PC-9 (cell line): ENCODE results near the gene RBMS3.

Source experiments
- EZH2 ChIP-seq: fragments of 200-600 bp; sonication (generic); IDR thresholded peaks from 2 replicates; pipeline ENCODE4 v1.8.0; 2017; ENCODE audit warnings: antibody characterized with exemption, low read depth
- TF ChIP-seq, protein P1 (sequence below): fragments of 200-600 bp; sonication (generic); conservative IDR thresholded peaks from 2 replicates; pipeline ENCODE4 v1.6.1; 2017; ENCODE audit warnings: mixed run types, antibody characterized with exemption, mild to moderate bottlenecking, moderate library complexity

DNA sequence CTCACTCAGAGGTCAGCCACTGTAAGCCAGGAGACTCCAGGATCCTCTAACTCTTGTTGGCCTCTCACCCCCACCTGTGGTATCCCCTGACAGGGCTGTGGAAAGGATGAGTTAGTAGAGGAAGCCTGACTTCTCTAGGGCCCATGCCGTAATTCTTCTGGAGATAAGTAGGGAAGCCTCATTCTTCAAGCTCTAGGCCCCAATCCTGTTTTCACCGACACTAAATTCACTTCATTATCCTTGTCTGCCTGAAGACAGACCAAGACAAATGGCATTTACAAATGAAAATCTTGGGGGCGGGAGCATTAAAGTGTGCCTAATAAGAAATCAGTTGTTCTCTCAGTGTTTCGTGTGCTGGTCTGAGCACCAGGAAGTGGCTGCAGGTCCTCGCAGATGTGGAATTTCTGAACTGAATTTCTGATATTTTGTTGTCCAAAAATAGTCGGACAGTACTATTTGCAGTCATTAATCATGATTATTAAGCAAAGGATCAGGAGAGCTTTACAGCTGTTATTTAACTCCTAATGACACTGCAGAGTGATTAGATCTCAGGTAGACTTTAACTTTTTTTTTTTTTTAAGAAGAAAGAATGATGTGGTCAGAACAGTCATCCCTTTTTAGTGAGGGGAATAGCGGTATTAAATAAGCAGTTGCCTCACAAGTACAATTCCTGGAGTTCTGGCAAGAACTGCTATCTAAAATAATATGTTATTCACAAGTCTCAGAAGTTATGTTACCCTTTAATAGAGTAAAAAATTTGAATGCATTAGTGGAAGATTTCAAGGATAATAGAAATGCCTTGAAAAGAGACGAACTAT is 58.4 kb downstream of the RBMS3 start:
- TF ChIP-seq, protein P1, sequence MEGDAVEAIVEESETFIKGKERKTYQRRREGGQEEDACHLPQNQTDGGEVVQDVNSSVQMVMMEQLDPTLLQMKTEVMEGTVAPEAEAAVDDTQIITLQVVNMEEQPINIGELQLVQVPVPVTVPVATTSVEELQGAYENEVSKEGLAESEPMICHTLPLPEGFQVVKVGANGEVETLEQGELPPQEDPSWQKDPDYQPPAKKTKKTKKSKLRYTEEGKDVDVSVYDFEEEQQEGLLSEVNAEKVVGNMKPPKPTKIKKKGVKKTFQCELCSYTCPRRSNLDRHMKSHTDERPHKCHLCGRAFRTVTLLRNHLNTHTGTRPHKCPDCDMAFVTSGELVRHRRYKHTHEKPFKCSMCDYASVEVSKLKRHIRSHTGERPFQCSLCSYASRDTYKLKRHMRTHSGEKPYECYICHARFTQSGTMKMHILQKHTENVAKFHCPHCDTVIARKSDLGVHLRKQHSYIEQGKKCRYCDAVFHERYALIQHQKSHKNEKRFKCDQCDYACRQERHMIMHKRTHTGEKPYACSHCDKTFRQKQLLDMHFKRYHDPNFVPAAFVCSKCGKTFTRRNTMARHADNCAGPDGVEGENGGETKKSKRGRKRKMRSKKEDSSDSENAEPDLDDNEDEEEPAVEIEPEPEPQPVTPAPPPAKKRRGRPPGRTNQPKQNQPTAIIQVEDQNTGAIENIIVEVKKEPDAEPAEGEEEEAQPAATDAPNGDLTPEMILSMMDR = no peak
- no peak for TF ChIP-seq EZH2
